Measurements from ENCODE around the gene CCDC158. TPM values are rescaled to one million over a fixed set of nuclear protein-coding genes. Genes with fewer than 3 reads are reported as not detected.

CCDC158 gene
- total and polyA plus RNA-seq, 9 donors: 0.02 to 0.23 (median 0.15) TPM; not detected in 3

DNA sequence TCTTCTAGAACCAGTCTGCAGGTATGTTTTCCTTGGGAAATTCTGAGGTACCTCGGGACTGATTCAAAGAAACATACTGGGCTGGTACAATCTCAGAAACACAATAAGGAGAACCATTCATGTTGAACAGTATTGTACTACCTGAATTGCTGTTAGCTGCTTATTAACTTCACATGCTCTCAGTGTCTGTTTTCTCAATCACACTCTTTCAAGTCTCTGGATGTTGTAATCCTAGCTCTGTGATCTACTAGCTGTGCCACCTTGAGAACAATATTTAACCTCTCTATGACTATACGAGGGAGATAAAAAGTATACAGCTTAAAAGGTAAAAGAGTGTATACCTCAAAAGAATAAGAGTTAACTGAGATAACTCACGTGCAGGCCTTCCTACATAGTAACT is 10.3 kb downstream of the CCDC158 start:
- 83 to 96% (median 90%) methylated on average over 3 of the region's 3 CpGs for WGBS, 3 donors
- no peak overlapping the region for H3K27ac ChIP-seq
- TF ChIP-seq, protein P1, sequence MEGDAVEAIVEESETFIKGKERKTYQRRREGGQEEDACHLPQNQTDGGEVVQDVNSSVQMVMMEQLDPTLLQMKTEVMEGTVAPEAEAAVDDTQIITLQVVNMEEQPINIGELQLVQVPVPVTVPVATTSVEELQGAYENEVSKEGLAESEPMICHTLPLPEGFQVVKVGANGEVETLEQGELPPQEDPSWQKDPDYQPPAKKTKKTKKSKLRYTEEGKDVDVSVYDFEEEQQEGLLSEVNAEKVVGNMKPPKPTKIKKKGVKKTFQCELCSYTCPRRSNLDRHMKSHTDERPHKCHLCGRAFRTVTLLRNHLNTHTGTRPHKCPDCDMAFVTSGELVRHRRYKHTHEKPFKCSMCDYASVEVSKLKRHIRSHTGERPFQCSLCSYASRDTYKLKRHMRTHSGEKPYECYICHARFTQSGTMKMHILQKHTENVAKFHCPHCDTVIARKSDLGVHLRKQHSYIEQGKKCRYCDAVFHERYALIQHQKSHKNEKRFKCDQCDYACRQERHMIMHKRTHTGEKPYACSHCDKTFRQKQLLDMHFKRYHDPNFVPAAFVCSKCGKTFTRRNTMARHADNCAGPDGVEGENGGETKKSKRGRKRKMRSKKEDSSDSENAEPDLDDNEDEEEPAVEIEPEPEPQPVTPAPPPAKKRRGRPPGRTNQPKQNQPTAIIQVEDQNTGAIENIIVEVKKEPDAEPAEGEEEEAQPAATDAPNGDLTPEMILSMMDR (IDR thresholded peaks at IDR 0.05): no peak
- TF ChIP-seq EP300 (IDR thresholded peaks at IDR 0.05): no peak
- TF ChIP-seq POLR2A (IDR thresholded peaks at IDR 0.05): no peak
- intact Hi-C loops (cut with DNase I): no loop called here
- DNase-seq: no peak
- H3K9me3 ChIP-seq: no peaks in the 10 kb centered on the region
- H3K4me1 ChIP-seq (ENCODE audit: insufficient read depth): no peaks in the 10 kb centered on the region
- no peaks in the 10 kb centered on the region for H3K36me3 ChIP-seq
- no peak overlapping the region for H3K4me3 ChIP-seq
- H3K27me3 ChIP-seq: no peaks in the 10 kb centered on the region

DNA sequence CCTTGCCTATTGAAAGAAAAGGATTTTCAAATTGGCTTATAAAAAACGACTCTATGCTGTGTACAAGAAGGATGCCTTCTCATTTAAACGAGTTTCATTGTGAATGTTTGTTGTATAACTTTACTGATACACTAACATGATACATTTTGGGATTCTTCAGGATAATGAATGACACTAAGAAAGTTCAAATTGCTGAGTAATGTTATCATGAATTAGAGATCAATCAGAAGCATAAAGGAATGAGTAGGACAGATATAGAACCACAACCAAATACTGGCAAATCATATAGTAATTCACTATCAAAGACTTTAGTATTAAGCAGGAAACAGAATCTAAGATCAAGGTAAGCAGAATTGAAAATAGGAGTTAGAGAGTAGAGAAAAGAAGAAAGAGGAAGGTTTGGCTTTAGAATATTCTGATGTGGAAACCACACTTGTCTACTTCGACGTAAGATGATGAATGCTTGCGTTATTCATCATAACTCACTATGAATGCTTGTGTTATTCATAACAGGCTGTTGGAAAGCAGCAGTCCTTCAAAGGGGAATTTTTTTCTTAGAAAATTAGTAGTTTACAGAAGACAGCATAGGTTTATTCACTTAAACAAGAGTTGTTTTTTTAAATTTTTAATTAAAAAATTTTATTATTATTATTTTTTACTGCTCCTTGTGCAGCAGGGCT is 13.4 kb downstream of the CCDC158 start:
- H3K9me3 ChIP-seq: no peaks in the 10 kb centered on the region
- WGBS, 3 donors: 56 to 69% (median 65%) methylated on average over 5 of the region's 5 CpGs
- no peak for DNase-seq
- H3K4me1 ChIP-seq (ENCODE audit: insufficient read depth): no peaks in the 10 kb centered on the region
- intact Hi-C loops (cut with DNase I): no loop called here
- H3K4me3 ChIP-seq: no peak overlapping the region
- no peak overlapping the region for H3K27ac ChIP-seq
- no peaks in the 10 kb centered on the region for H3K36me3 ChIP-seq
- H3K27me3 ChIP-seq: no peaks in the 10 kb centered on the region
- TF ChIP-seq POLR2A (IDR thresholded peaks at IDR 0.05): no peak
- TF ChIP-seq EP300 (IDR thresholded peaks at IDR 0.05): no peak

DNA sequence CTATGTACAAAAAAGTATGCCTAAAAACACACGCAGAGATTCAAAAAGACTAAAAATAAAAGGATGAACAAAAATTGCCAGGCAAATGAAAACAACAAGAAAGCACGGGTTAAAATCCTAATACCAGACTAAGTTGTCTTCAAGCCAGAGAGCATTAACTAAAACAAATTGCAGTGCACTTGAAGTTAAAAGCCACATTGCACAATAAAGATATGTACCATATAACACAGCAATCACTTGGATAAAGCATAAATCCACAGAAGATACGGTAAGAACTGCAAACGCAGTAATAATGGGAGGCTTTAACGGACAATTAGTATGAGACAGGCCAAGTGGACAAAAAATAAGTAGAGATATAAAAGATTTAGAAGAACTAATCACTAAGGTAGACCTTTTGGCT is 14.9 kb downstream of the CCDC158 start:
- WGBS, 3 donors: 35 to 39% (median 38%) methylated on average over 5 of the region's 5 CpGs
- TF ChIP-seq EP300 (IDR thresholded peaks at IDR 0.05) (no peak), POLR2A (IDR thresholded peaks at IDR 0.05) (no peak)
- TF ChIP-seq, protein P1 (IDR thresholded peaks at IDR 0.05): no peak

DNA sequence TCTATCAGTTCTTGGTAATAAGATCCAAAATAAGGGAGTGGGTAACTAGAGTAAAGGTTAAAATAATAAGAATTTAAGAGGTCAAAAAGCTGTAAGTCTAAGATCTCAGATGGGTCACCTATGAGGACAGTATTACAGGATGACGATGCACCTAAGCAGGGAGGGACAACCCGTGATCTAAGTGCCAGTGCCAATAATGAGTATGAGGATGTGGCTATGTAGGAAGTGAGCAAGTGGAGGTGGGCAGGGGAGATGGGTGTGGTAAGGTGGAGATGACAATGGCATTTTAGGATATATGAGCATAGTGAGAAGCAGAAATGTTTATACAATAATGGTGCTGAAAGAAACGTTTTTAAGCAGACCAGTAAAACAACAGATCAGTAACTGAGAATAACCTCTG is 19.3 kb downstream of the CCDC158 start:
- Histone ChIP-seq H3K4me3 (no peak overlapping the region), H3K36me3 (no peaks in the 10 kb centered on the region), H3K9me3 (no peaks in the 10 kb centered on the region), H3K4me1 (ENCODE audit: insufficient read depth) (no peaks in the 10 kb centered on the region), H3K27me3 (no peaks in the 10 kb centered on the region), H3K27ac (no peak overlapping the region)
- TF ChIP-seq POLR2A (IDR thresholded peaks at IDR 0.05): no peak
- TF ChIP-seq EP300 (IDR thresholded peaks at IDR 0.05): no peak
- TF ChIP-seq, protein P1 (IDR thresholded peaks at IDR 0.05): no peak
- WGBS, 3 donors: 62 to 73% (median 68%) methylated on average over 3 of the region's 3 CpGs
- intact Hi-C loops (cut with DNase I): no loop called here
- DNase-seq: no peak

More for the DNA sequence above, 14.9 kb downstream of the CCDC158 start:
- no peaks in the 10 kb centered on the region for H3K27me3 ChIP-seq
- H3K4me3 ChIP-seq: no peak overlapping the region
- intact Hi-C loops (cut with DNase I): no loop called here
- H3K27ac ChIP-seq: no peak overlapping the region
- DNase-seq: no peak
- no peaks in the 10 kb centered on the region for H3K4me1 ChIP-seq (ENCODE audit: insufficient read depth)
- H3K9me3 ChIP-seq: no peaks in the 10 kb centered on the region
- no peaks in the 10 kb centered on the region for H3K36me3 ChIP-seq

DNA sequence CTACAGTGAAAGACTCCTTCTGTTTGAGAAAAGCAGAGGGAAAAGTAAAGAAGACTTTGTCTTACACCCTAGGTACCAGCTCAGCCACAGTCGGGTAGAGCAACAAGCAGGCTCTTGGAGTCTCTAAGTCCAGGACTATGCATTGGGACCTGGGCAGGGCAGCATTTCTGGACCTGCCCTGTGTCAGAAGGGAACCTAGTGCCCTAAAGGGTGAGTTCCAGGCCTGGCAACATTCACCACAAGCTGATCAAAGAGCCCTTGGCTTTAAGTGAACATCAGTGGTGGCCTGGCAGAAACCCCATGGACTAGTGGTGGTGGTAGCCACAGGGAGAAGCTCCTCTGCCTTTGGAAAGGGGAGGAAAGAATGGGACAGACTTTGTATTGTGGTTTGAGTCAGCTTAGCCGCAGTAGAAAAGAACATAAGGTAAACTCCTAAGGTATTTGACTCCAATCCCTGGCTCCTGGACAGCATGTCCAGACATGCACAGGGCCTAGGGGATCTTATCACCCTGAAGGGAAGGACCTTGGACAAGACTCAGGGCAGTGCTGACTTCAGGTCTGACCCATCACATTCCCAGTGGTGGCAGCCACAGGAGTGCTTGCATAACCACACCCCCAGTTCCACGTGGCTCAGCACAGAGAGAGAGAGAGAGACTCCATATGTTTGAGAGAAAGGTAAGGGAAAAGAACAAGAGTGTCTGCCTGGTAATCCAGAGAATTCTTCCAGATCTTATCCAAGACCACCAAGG is 32.6 kb downstream of the CCDC158 start:
- intact Hi-C loops (cut with DNase I): no loop called here
- Histone ChIP-seq H3K4me1 (ENCODE audit: insufficient read depth) (no peaks in the 10 kb centered on the region), H3K27me3 (no peaks in the 10 kb centered on the region), H3K36me3 (no peaks in the 10 kb centered on the region), H3K4me3 (no peak overlapping the region), H3K9me3 (no peaks in the 10 kb centered on the region), H3K27ac (no peak overlapping the region)
- DNase-seq: no peak
- 81 to 87% (median 84%) methylated on average over 3 of the region's 3 CpGs for WGBS, 3 donors
- TF ChIP-seq, protein P1 (IDR thresholded peaks at IDR 0.05): no peak
- no peak for TF ChIP-seq EP300 (IDR thresholded peaks at IDR 0.05)

Measured in ovary (tissue), 9 donors.